Colon (tissue), 2 donors: ENCODE measurements around the gene RMC1.
"Not testable (repeated sequence)": the region's sequence is repeated elsewhere in the genome, so short reads cannot be mapped to it uniquely, and the experiment has no call there.

Experiments
- FAIRE-seq: peaks from 2 replicates; lab custom pipeline; 2012; peaks lifted over from hg19 to GRCh38; lab: Jason Lieb, UNC
- donor health status: control.
- donor health status: control.

RMC1 gene

GRCh38 chr18:23498117-23498516 lies 5.2 kb upstream of the RMC1 start:
- FAIRE-seq: no peak

GRCh38 chr18:23498877-23499276 lies 4.4 kb upstream of the RMC1 start:
- FAIRE-seq: no peak

DNA sequence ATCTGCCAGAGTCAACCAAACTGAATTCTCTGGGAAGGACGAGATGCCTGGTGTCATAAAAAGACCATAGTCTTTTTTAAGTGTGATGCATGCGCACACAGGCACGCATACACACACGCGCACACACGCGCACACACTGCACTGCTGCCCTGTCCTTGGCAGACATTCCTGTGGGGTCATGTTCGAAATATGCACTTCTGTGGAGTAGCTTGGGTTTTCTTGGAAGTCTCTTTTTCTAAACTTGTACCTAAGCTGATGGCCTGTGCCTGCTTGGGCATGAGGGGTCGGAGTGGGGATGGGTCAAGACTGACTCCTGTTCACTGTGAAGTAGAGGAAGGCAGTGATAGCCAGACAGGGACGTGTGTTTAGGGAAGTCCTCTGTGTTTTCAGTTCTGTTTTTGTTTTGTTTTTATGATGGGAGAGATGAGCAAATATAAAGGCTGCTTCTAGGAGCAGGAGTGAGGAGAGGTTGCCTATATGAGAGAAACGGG lies 4.0 kb upstream of the RMC1 start:
- no peak for FAIRE-seq

GRCh38 chr18:23501626-23502025 lies 1.7 kb upstream of the RMC1 start:
- FAIRE-seq: no peak

DNA sequence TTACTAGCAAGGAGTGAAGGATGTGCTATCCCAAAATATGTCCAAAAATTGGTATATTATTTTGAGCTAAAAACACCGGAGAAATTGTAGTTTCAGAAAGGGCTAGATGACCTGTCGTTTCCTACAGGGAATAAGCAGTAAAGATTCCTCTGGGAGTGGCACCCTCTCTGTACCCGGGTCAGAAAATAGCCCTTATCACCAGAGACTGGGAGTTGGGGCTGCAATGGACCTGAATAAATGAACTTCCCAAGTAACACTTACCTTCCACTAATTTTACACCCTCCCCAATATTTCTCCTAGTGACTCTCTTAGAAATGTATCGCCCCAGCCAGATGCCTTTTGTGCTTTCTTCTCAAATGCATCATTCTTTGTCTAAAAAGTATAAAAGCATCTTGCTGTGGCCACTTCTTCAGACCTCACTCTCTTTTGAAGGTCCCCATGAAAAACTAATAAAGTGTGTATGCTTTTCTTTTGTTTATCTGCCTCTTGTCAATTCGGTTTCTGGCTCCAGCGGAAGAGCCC lies 734 bp upstream of the RMC1 start:
- no peak for FAIRE-seq

DNA sequence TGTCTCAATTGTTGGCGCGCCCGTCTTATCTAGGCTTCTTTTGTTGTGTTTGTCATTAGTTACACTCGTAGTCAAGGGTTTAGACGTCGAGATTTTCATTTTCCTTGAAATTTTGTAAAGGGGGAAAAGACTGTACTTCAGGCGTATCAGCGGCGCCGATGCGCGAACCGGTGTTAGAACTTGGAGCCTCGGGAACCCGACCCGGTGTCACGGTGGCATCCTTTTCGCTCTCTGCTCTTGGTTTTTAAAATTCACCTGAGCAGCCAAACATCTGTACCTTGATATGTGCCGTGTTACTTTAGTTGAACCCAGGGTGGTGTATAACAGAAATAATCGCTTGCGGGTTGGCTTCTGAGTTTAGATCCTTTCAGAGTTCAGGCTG lies 643 bp downstream of the RMC1 start:
- FAIRE-seq: no peak

DNA sequence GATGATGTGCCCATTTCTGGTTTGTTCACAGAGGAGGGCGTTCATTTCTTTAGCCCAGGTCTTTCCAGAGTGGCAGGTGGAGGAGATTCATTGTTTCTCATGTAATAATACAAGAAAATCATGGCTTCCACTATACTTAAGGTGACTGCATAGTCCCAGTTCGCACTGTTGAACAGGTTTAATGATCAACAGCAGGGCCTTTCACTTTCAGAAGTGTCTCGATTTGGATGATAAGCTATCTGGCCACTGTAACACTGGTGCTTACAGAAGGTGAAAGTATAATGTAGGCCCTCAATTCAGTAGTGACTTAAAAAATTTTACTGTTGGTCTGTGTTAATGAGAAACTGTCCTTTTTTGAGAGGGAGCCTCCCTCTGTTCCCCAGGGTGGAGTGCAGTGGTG lies 1.4 kb downstream of the RMC1 start:
- FAIRE-seq: no peak

- FAIRE-seq: no peak
Observed at GRCh38 chr18:23506393-23506792, 3.1 kb downstream of the RMC1 start.

- not testable (repeated sequence) for FAIRE-seq
Observed at GRCh38 chr18:23510923-23511322, 7.6 kb downstream of the RMC1 start.

- FAIRE-seq: not testable (repeated sequence)
Observed at GRCh38 chr18:23512216-23512615, 8.9 kb downstream of the RMC1 start.

DNA sequence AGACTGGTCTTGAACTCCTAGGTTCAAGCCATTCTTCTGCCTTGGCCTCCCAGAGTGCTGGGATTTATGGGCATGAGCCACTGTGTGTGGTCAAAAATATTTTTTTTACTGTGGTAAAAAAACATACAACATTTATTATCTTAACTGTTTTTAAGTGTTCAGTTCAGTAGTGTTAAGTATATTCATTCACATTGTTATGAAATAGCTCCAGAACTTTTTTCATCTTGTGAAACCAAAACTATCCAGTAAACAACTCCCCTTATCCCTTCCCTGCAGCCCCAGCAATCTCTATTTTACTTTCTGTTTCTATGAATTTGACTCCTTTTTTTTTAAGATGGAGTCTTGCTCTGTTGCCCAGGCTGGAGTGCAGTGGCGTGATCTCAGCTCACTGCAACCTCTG lies 9.3 kb downstream of the RMC1 start:
- FAIRE-seq: no peak

DNA sequence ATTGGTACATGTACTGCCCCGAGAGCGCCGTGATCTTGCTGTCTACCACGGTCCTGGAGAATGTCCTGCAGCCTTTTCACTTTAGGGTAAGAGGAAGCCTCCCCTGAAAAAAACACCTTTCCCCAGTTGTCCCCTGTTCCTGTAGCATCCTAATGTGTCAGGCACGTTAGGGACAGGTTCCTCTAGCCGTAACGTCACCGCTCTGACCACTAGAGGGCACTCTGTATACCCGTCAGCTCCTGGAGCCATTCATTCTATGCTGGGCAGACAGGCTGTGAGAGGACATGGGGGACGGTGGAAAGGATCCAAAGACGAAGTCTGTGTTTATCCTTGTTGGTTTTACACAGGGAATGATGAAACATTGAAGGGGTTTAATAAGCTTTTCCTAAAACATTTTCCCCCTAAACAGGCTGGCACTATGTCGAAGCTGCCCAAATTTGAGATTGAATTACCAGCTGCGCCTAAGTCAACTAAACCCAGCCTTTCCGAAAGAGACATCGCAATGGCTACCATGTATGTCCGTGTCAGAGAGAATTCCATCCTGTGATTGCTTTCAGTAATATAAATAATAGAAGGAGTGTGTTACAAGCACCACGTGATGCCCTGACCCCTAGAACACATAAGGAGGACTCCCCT lies 12.7 kb downstream of the RMC1 start:
- FAIRE-seq: no peak

- FAIRE-seq: no peak
Observed at GRCh38 chr18:23519734-23520133, 16.4 kb downstream of the RMC1 start.

DNA sequence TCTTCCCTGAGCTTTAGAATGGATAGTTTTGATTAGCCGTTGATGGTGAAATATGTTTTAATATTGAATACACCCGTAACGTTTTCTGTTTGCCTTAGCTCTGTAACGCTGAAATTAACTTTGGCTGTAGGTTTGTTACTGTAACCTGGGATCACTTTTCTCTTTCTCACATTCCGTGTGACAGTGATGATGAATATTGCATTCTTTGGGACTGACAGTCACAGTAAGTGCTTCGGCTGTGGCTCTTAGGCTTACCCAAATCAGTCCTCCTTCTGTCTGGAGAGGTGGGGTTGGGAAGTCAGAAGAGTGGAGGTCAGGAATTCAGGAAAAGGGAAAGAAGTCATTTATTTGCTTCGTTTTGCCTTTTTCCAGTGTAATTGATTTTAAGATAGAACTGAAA lies 18.0 kb downstream of the RMC1 start:
- no peak for FAIRE-seq

- no peak for FAIRE-seq
Observed at GRCh38 chr18:23521907-23522306, 18.6 kb downstream of the RMC1 start.

DNA sequence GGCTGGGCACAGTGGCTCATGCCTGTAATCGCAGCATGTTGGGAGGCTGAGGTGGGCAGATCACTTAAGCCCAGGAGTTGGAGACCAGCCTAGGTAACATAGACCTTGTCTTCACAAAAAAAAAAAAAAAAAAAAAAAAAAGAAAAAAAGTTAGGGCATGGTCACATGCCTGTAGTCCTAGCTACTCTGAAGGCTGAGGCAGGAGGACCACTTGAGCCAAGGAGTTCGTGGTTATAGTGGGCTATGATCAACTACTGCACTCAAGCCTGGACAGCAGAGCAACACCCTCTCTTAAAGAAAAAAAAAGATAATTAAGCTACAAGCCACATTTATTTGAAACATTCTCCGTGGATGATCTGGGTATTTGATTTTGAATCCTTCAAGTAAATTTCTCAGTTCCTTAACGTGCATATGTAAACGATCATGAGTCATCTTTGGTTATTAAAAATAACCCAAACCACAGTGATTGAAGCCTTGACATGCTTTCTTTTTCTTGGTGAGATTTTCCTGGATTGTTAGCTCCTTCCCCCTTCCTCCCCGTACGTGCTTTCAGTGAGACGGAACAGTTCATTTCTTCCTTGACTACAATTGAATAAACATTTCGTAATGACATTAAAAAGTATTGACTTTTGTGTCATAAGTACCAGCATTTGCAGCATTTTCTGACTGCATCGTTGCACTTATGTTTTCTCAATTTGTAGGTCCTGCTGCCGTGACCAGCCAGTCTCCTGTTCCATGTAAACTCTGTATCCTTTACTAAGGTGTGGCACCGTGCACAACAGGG lies 20.3 kb downstream of the RMC1 start:
- no peak for FAIRE-seq

- FAIRE-seq: no peak
Observed at GRCh38 chr18:23524213-23524707, 20.9 kb downstream of the RMC1 start.

- no peak for FAIRE-seq
Observed at GRCh38 chr18:23526501-23527063, 23.3 kb downstream of the RMC1 start.

- no peak for FAIRE-seq
Observed at GRCh38 chr18:23528580-23529472, 25.5 kb downstream of the RMC1 start.

- FAIRE-seq: no peak
Observed at GRCh38 chr18:23529604-23530003, 26.3 kb downstream of the RMC1 start.

DNA sequence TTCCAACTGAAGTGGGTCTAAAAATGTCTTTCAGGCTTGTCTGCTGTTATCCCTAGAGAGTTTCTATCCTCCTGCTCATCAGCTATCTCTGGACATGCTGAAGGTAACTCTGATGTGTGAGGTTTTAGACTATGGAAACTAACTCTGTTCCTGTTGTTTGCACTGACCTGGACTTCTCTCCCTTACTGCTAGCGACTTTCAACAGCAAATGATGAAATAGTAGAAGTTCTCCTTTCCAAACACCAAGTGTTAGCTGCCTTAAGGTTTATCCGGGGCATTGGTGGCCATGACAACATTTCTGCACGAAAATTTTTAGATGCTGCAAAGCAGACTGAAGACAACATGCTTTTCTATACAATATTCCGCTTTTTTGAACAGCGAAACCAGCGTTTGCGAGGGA lies 26.9 kb downstream of the RMC1 start:
- no peak for FAIRE-seq

GRCh38 chr18:23531912-23532311 lies 28.6 kb downstream of the RMC1 start:
- no peak for FAIRE-seq
